Heart left ventricle (tissue), 16 donors: ENCODE results near the gene TOP1. TPM values are rescaled to one million over a fixed set of nuclear protein-coding genes. Genes with fewer than 3 reads are reported as not detected.

Source experiments
- ATAC-seq, 4 donors: fragments of 200-7000 bp; cut with Tn5 transposase; one replicate each; pipeline ENCODE4 v1.9.1; 2020 to 2022; ENCODE audit warnings: moderate library complexity in 4 of 4, mild to moderate bottlenecking in 3 of 4, moderate number of reproducible peaks in 1 of 4
- DNase-seq, 5 donors: peaks; one replicate each; pipeline ENCODE4 v3.0.0-alpha.2; 2020
- H3K27ac ChIP-seq, 12 donors: fragments of 200-600 bp; sonication (generic) in 4 of 12; one replicate each; pipeline versions ENCODE4 v1.5.0 to v1.8.0; 2016 to 2022; ENCODE audit warnings: mild to moderate bottlenecking in 2 of 12
- H3K27me3 ChIP-seq, 9 donors: fragments of 200-600 bp; sonication (generic) in 2 of 9; one replicate each; pipeline versions ENCODE4 v1.5.1 to v1.8.0; 2016 to 2022; ENCODE audit warnings: mild to moderate bottlenecking in 3 of 9
- H3K36me3 ChIP-seq, 9 donors: fragments of 200-600 bp; sonication (generic) in 2 of 9; one replicate each; pipeline versions ENCODE4 v1.5.0 to v1.8.0; 2018 to 2022; ENCODE audit warnings: mild to moderate bottlenecking in 2 of 9
- H3K4me1 ChIP-seq, 12 donors: fragments of 200-600 bp; sonication (generic) in 4 of 12; one replicate each; pipeline versions ENCODE4 v1.5.0 to v1.8.0; 2016 to 2022; ENCODE audit warnings: mild to moderate bottlenecking in 3 of 12
- H3K4me3 ChIP-seq, 12 donors: fragments of 200-600 bp; sonication (generic) in 4 of 12; one replicate each; pipeline versions ENCODE4 v1.5.0 to v1.8.0; 2017 to 2022; ENCODE audit warnings: mild to moderate bottlenecking in 9 of 12, moderate library complexity in 4 of 12
- H3K9me3 ChIP-seq, 12 donors: fragments of 200-600 bp; sonication (generic) in 4 of 12; one replicate each; pipeline versions ENCODE4 v1.5.0 to v1.8.0; 2016 to 2022; ENCODE audit warnings: mild to moderate bottlenecking in 1 of 12
- POLR2A ChIP-seq, 2 donors: fragments of 450-650 bp; IDR thresholded peaks; one replicate each; pipeline ENCODE4 v1.6.1; 2017; ENCODE audit warnings: antibody characterized with exemption in 2 of 2, mild to moderate bottlenecking in 2 of 2, moderate library complexity in 2 of 2
- WGBS, 4 donors: extraction: QIAGEN DNeasy Blood & Tissue Kit in 2 of 4; methylation state at CpG; one replicate each; pipeline versions ENCODE4 v1.1.5 to v1.1.7; 2013 to 2018; 5-methylcytosine and 5-hydroxymethylcytosine counted together
- intact Hi-C, 10 donors: fragments of 100-400 bp; cut with DNase I; formaldehyde crosslinking; loops; one replicate each; pipeline versions ENCODE4 v1.11.1 to v1.14.2; 2022
- polyA plus RNA-seq, 2 donors: library from polyadenylated mRNA; stranded (reverse); fragments of 200-250 nt; gene quantifications; one replicate each; pipeline ENCODE4 v1.2.3, GENCODE V29; 2013
- total RNA-seq, 9 donors: library from RNA; depleted of rRNA in 2 of 9; stranded (reverse); fragments of >200 nt in 2 of 9; fragmentation: NEBNext Ultra II Directional in 3 of 9; extraction: Animal tissue kit (Norgen Biotek cat#: 25700) in 3 of 9; gene quantifications; one replicate each; pipeline versions ENCODE4 v1.1.0 to v1.2.4, GENCODE V29; 2016 to 2023
- TF ChIP-seq, protein P1 (sequence below), 12 donors: fragments of 200-600 bp; sonication (generic) in 4 of 12; IDR thresholded peaks; one replicate each; pipeline versions ENCODE4 v1.5.0 to v1.8.0; 2018 to 2022; ENCODE audit warnings: antibody characterized with exemption in 12 of 12, mild to moderate bottlenecking in 5 of 12
- donor health status: ischemic (EF 13 %, LVEDD 7.1; RV severe dilation, severe dysfunction).
- donor health status: healthy with polysubstance abuse.
- donor health status: DM: no; HTN: yes; CAD: no.
- donor health status: DM: no; HTN: no; CAD: no.
- donor health status: ischemic (EF 25% LVEDD 6.9; RV normal size, moderate dysfunction).
- donor health status: ischemic (EF 25% LVEDD 5.7; RV mildly dilated, moderate dysfunction).
- donor health status: healthy.
- donor health status: DM: yes; HTN: yes; CAD: no.
- donor health status: ischemic (EF 35%, LVEDD 5.7; RV mildly dilated, moderate dysfunction).
- donor health status: nonischemic (EF 11% LVEDD 7.7; RV severe dilation, severe dysfunction).
- donor health status: DM: yes; HTN: yes; CAD: no.
- donor health status: PGD.
- donor health status: ischemic (EF 29% LVEDD 5.4; RV normal size, mild dysfunction).
- donor health status: nonischemic (EF 23%, LVEDD 6.1; RV moderate dilation, normal function).

The TOP1 gene
- total and polyA plus RNA-seq, 11 donors: 11.6 to 32.3 (median 21.4) TPM

DNA sequence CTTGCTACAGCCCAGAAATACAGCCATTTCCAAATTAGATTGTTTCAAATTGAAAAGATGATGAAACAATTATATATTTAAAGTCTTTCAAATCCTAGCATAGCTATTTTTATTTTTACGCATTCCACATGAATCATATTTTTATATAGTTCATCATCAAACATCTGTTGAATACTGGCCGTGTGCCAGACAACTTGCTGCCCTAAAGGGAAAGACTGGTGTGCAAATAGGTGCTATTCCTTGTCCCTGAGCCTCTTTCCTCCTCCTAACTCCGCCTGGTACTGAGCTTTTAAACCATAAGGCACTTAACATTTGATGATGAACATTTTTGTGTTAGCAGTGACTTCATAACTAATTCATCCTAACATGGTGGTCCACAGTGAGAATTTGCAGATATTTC, 90.0 kb downstream of the TOP1 start:
- H3K36me3 ChIP-seq: peaks cover 2 to 100% (median 100%) of the 10 kb centered on the region in 9 donors
- no peaks in the 10 kb centered on the region for H3K9me3 ChIP-seq
- intact Hi-C loops: no loop called here
- no peaks in the 10 kb centered on the region for H3K27me3 ChIP-seq
- no peaks in the 10 kb centered on the region for H3K4me1 ChIP-seq
- 70 to 87% (median 80%) methylated on average over 3 of the region's 3 CpGs for WGBS, 4 donors
- H3K27ac ChIP-seq: no peak overlapping the region
- DNase-seq (no peak), ATAC-seq (no peak)
- H3K4me3 ChIP-seq: no peak overlapping the region
- TF ChIP-seq POLR2A (IDR thresholded peaks at IDR 0.05): no peak
- TF ChIP-seq, protein P1, sequence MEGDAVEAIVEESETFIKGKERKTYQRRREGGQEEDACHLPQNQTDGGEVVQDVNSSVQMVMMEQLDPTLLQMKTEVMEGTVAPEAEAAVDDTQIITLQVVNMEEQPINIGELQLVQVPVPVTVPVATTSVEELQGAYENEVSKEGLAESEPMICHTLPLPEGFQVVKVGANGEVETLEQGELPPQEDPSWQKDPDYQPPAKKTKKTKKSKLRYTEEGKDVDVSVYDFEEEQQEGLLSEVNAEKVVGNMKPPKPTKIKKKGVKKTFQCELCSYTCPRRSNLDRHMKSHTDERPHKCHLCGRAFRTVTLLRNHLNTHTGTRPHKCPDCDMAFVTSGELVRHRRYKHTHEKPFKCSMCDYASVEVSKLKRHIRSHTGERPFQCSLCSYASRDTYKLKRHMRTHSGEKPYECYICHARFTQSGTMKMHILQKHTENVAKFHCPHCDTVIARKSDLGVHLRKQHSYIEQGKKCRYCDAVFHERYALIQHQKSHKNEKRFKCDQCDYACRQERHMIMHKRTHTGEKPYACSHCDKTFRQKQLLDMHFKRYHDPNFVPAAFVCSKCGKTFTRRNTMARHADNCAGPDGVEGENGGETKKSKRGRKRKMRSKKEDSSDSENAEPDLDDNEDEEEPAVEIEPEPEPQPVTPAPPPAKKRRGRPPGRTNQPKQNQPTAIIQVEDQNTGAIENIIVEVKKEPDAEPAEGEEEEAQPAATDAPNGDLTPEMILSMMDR (IDR thresholded peaks at IDR 0.05): no peak

DNA sequence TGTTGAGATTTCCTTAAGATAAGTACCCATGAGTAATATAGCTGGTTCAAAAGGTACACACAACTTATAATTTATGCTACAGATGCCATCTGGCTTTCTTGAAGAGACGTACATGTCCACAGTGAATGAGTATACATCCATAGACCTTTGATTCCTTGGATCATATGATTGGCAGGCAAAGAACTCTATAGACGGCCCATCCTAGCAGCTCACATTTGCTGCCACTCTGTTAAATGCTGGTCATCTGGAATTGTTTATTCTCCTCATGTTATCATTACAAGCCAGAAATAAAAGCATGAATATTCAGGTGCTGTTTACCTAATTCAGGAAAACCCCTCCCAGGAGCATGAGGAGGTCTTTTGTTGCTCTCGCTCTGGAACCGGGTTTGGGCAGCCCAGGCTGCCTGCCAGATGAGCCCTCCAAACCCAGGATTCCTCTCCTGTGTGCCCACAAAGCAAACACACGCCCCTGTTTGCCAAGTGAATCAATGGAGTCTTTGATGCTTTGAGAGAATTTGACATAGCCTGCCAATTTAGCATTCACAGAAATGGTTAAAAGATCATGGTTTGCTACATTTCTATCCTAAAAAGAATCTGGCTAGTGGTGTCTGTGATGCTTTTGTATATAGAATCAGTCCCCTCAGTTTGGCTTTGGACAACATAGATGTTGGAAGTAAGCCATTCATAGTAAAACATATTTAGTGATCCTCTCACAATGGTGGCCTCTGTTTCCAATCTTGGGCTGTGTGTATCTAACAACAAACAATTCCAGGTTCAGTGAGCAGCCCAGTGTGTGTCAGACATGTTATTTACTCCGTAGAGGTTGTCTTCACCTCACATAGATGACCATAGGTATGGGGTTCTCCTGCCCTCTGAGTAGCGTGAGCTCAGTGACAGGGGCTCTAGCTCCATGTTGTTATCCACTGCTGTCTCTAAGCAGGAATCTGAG, 91.3 kb downstream of the TOP1 start:
- Histone ChIP-seq H3K27ac (no peak overlapping the region), H3K4me3 (no peak overlapping the region), H3K9me3 (no peaks in the 10 kb centered on the region), H3K27me3 (no peaks in the 10 kb centered on the region), H3K4me1 (no peaks in the 10 kb centered on the region), H3K36me3 (peaks cover 2 to 100% (median 100%) of the 10 kb centered on the region in 9 donors)
- no peak for TF ChIP-seq POLR2A (IDR thresholded peaks at IDR 0.05)
- TF ChIP-seq, protein P1 (IDR thresholded peaks at IDR 0.05): no peak
- DNase-seq: no peak
- intact Hi-C loops: no loop called here
- no peak for ATAC-seq
- WGBS, 4 donors: 86 to 89% (median 87%) methylated on average over 7 of the region's 7 CpGs

DNA sequence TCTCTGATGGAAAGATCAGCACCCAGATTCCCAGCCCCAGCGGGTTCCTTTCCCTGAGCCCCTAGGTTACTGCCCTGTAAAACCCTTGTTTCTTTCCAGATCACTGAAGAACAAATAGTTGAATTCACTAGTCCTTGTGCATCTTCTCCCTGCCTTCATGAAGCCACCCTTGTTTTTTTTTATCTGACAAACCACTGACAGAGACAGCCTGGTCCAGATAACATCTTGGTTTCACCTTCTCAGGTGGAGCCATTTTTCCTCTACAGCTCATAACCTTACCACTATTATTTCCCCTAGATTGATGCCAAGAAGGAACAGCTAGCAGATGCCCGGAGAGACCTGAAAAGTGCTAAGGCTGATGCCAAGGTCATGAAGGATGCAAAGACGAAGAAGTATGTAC, 92.8 kb downstream of the TOP1 start:
- ATAC-seq (no peak), DNase-seq (no peak)
- Histone ChIP-seq H3K36me3 (peaks cover 2 to 100% (median 100%) of the 10 kb centered on the region in 9 donors), H3K27ac (no peak overlapping the region), H3K4me3 (no peak overlapping the region), H3K4me1 (no peaks in the 10 kb centered on the region), H3K27me3 (no peaks in the 10 kb centered on the region), H3K9me3 (no peaks in the 10 kb centered on the region)
- WGBS, 4 donors: 91 to 94% (median 93%) methylated on average over 3 of the region's 3 CpGs
- intact Hi-C loops: no loop called here
- TF ChIP-seq, protein P1 (IDR thresholded peaks at IDR 0.05): no peak
- no peak for TF ChIP-seq POLR2A (IDR thresholded peaks at IDR 0.05)

DNA sequence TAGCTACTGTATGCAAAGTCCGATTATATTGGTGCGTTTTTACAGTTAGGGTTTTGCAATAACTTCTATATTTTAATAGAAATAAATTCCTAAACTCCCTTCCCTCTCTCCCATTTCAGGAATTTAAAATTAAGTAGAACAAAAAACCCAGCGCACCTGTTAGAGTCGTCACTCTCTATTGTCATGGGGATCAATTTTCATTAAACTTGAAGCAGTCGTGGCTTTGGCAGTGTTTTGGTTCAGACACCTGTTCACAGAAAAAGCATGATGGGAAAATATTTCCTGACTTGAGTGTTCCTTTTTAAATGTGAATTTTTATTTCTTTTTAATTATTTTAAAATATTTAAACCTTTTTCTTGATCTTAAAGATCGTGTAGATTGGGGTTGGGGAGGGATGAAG, 95.0 kb downstream of the TOP1 start:
- H3K9me3 ChIP-seq: no peaks in the 10 kb centered on the region
- 89 to 92% (median 91%) methylated on average over 6 of the region's 6 CpGs for WGBS, 4 donors
- no peaks in the 10 kb centered on the region for H3K27me3 ChIP-seq
- H3K27ac ChIP-seq: no peak overlapping the region
- peaks cover 0 to 3% (median 0%) of the 10 kb centered on the region in 12 donors for H3K4me1 ChIP-seq
- ATAC-seq (no peak), DNase-seq (no peak)
- intact Hi-C loops: no loop called here
- H3K36me3 ChIP-seq: peaks cover 2 to 84% (median 78%) of the 10 kb centered on the region in 9 donors
- TF ChIP-seq, protein P1 (IDR thresholded peaks at IDR 0.05): no peak
- TF ChIP-seq POLR2A (IDR thresholded peaks at IDR 0.05): no peak
- H3K4me3 ChIP-seq: no peak overlapping the region
